K562 (cell line): ENCODE results near the gene OR10D3. TPM values are rescaled to one million over a fixed set of nuclear protein-coding genes. Genes with fewer than 3 reads are reported as not detected.
A peak's percentile ranks its signal among the peaks of the same experiment; 100 is the strongest.

ENCODE experiments used
- BCL6 ChIP-seq: fragments of 250-450 bp; sonication (Bioruptor Pico); IDR thresholded peaks from 2 replicates; pipeline ENCODE4 v1.4.0; 2020
- BCOR ChIP-seq: fragments of 450-650 bp; IDR thresholded peaks from 2 replicates; pipeline ENCODE4 v1.6.1; 2016
- DPF2 ChIP-seq: fragments of 450-650 bp; IDR thresholded peaks from 2 replicates; pipeline ENCODE4 v1.6.1; 2016
- EWSR1 ChIP-seq: fragments of 450-650 bp; IDR thresholded peaks from 2 replicates; pipeline ENCODE4 v1.6.1; 2018; ENCODE audit warnings: borderline replicate concordance, mild to moderate bottlenecking, low read depth, moderate library complexity; ENCODE audit not compliant: partially characterized antibody
- HIVEP1 ChIP-seq: fragments of 250-450 bp; sonication (Bioruptor Pico); IDR thresholded peaks from 2 replicates; pipeline ENCODE4 v1.4.0; 2020; ENCODE audit warnings: mild to moderate bottlenecking
- MEIS2 ChIP-seq: fragments of 450-650 bp; IDR thresholded peaks from 2 replicates; pipeline ENCODE4 v1.6.1; 2014; ENCODE audit warnings: mild to moderate bottlenecking; ENCODE audit not compliant: partially characterized antibody
- REST ChIP-seq, 2 experiments: fragments of 450-650 bp; formaldehyde crosslinking in 1 of 2; IDR thresholded peaks; 2 replicates each; pipeline versions ENCODE4 v1.4.0 to v1.6.1; 2014 to 2020; ENCODE audit warnings: mild to moderate bottlenecking in 2 of 2, borderline replicate concordance in 1 of 2, low read depth in 1 of 2
- TARDBP ChIP-seq: fragments of 450-650 bp; IDR thresholded peaks from 2 replicates; pipeline ENCODE4 v1.6.1; 2016
- TBP ChIP-seq: optimal IDR thresholded peaks from 2 replicates; pipeline ENCODE3; 2011; ENCODE audit warnings: low read depth, low read length, improper control_type of control experiment
- TRIM25 ChIP-seq: fragments of 450-650 bp; IDR thresholded peaks from 2 replicates; pipeline ENCODE4 v1.7.0; 2016; ENCODE audit warnings: borderline replicate concordance
- ZBED1 ChIP-seq: IDR thresholded peaks from 2 replicates; pipeline ENCODE4 v1.6.1; 2014
- ZBTB7A ChIP-seq: IDR thresholded peaks from 2 replicates; pipeline ENCODE4 v1.6.1; 2011; ENCODE audit warnings: low read depth, mild to moderate bottlenecking, low read length, moderate library complexity, borderline replicate concordance; ENCODE audit not compliant: control insufficient read depth
- ZC3H4 ChIP-seq: sonication (generic); formaldehyde crosslinking; IDR thresholded peaks from 2 replicates; pipeline ENCODE4 v1.9.0; 2021; ENCODE audit warnings: missing genetic modification reagents, borderline replicate concordance
- ZNF12 ChIP-seq: sonication (generic); formaldehyde crosslinking; IDR thresholded peaks from 2 replicates; pipeline ENCODE4 v1.4.0; 2020; ENCODE audit warnings: mild to moderate bottlenecking, missing genetic modification reagents
- ZNF347 ChIP-seq: fragments of 450-650 bp; formaldehyde crosslinking; IDR thresholded peaks from 2 replicates; pipeline ENCODE4 v1.4.0; 2020; ENCODE audit warnings: low read depth, mild to moderate bottlenecking, moderate library complexity
- ZNF511 ChIP-seq: sonication (generic); formaldehyde crosslinking; IDR thresholded peaks from 2 replicates; pipeline ENCODE4 v1.8.0; 2022; ENCODE audit warnings: mild to moderate bottlenecking, missing genetic modification reagents
- ZNF695 ChIP-seq: fragments of 450-650 bp; formaldehyde crosslinking; IDR thresholded peaks from 2 replicates; pipeline ENCODE4 v1.4.0; 2020; ENCODE audit warnings: mild to moderate bottlenecking, moderate library complexity
- polyA plus RNA-seq, 8 experiments: library from polyadenylated mRNA; depleted of rRNA in 4 of 8; stranded (reverse) in 5 of 8; unstranded in 3 of 8; fragments of >200 nt; fragmentation: Nextera tagmentation in 2 of 8; fragmentation: Illumina TruSeq in 1 of 8; extraction: Ambion mirVana in 2 of 8; extraction: Trizol in 1 of 8; gene quantifications; 2 replicates each; pipeline versions ENCODE4 v1.2.1 to v1.2.3, GENCODE V29; 2011 to 2014; ENCODE audit warnings: inconsistent platforms in 1 of 8, missing spikeins in 1 of 8
- total RNA-seq, 7 experiments: library from RNA; depleted of rRNA in 6 of 7; stranded (reverse); fragments of >200 nt in 6 of 7; fragmentation: Illumina TruSeq in 2 of 7; extraction: Trizol in 2 of 7; gene quantifications; 2 replicates each; pipeline versions ENCODE4 v1.2.1 to v1.2.3, GENCODE V29; 2011 to 2021; ENCODE audit warnings: low replicate concordance in 1 of 7

The OR10D3 gene
- total and polyA plus RNA-seq, 9 of the 15 experiments (the other 6 are each of a cell fraction or from before 2014, with no cell fraction given), result 0.07 to 2.9 (median 0.80) TPM; not detected in 1

- TF ChIP-seq ZNF347 (CRISPR knock-in tag), result no peak
- TF ChIP-seq TARDBP, result no peak
- TF ChIP-seq ZBED1, result no peak
- no peak for TF ChIP-seq ZBTB7A
- no peak for TF ChIP-seq ZNF12 (CRISPR knock-in tag)
- no peak for TF ChIP-seq ZNF511 (CRISPR knock-in tag)
- peak; percentile 48; the same call in 1 of the 2 replicates for TF ChIP-seq BCOR
- no peak for TF ChIP-seq BCL6
- no peak for TF ChIP-seq ZC3H4 (CRISPR knock-in tag)
- no peak for TF ChIP-seq TRIM25
- peak; percentile 43; the same call in 1 of the 2 replicates for TF ChIP-seq REST (IDR thresholded peaks at IDR 0.05; ENCODE audit: borderline replicate concordance)
- no peak for TF ChIP-seq REST (CRISPR knock-in tag; IDR thresholded peaks at IDR 0.05; ENCODE audit: low read depth)
- peak; percentile 98 for TF ChIP-seq DPF2
- peak; percentile 83 for TF ChIP-seq MEIS2
- TF ChIP-seq HIVEP1, result peak; percentile 84; the same call in 1 of the 2 replicates
- no peak for TF ChIP-seq ZNF695 (CRISPR knock-in tag)
- TF ChIP-seq EWSR1, result no peak
- no peak for TF ChIP-seq TBP
Observed at GRCh38 chr11:124207102-124207792, 24.1 kb downstream of the OR10D3 start (continued).
